HG03108 (cell line): Measurements from ENCODE around the gene CCL13.

ENCODE experiments used
- ATAC-seq: cut with Tn5 transposase; IDR thresholded peaks from one replicate; pipeline ENCODE4 v1.9.1; 2021; ENCODE audit warnings: moderate library complexity; ENCODE audit not compliant: unreplicated experiment

Gene CCL13

GRCh38 chr17:34383216-34383615, 26.9 kb downstream of the CCL13 start:
- ATAC-seq, result no peak

- ATAC-seq, result no peak
Measured at GRCh38 chr17:34384271-34384670, 28.0 kb downstream of the CCL13 start.

DNA sequence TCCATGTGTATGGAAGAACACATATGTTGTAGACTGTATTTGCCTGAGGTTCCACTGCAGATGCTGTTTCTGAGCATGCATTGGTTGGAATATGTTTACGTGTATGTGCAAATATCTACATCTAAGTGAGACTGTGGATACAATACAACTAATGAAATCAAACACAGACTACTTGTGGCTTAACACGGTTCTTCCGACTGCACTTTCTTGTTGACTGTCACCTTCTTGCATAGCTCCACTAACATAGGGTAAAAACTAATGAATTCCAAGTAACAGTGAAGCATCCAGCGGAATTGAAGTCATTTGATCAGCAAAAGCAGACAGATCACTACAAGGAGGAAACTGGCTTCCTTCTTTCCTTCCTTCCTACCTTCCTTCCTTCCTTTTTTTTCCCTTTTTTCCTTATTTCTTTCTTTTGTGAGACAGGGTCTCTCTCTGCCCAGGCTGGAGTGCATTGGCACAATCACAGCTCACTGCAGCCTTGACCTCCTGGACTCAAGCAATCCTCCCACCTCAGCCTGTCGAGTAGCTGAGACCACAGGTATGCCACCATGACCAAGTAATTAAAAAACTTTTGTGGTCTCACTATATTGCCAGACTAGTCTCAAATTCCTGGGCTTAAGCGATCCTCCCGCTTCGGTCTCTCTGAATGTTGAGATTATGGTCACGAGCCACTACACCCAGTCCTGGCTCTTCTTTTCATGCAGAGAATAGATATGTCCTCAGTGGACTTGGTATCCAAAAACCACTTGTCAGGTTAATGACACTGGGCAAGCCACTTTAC, 28.7 kb downstream of the CCL13 start:
- ATAC-seq, result no peak

DNA sequence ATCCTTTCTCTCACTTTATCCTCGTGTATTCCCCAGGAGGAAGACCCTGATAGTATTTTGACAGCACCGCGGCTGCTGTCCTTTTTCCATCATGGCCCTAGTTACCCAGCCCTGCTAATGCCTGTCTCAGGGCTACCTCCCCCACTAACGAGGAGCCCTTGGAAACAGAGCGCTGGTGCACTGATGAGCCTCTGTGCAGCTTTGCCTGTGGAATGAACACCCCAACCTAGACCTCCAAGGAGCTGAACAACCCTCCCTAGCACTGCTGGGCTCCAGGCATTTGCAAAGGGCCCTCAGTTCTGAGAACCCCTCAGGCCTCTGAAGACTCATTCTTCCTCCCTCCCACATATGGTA, 30.0 kb downstream of the CCL13 start:
- ATAC-seq, result no peak

DNA sequence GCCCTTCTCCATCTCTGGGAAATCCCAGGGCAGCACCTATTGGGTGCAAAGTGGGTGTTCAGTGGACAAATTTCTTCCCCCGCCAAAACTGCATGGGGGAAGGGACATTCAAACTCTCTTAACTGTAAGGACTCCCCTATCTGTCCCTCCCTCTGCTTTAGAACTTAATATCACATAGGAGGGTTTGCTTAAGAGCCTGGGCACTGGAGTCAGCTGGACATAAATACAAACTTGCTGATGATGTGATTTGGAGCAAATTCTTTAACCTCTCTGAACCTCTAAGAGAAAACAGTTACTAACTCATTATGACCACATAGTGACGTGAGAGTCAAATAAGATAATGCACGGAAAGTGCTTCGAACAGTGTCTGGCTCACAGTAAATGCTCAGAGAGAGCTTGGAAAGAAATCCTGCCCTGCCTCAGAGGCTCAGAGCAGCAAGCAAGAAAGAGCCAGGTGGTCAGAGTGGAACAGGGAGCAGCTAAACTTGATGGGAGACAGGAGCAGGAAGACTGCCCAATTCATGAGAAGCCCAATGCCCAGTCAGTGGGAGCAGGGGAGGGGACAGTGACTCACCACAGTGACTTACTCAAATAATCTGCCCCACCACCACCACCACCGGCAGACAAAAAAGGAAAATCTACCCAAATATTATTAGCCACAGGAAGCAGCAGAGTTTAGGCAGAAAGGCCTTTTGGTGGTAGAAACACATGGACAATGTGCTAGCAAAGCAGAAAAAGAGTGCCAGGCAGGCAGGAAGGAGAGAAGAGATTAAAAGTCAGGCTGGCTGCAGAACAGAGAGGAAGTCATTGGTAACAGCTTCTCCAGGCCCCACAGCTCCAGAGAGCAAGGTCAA, 30.6 kb downstream of the CCL13 start:
- no peak for ATAC-seq

- no peak for ATAC-seq
Measured at GRCh38 chr17:34387566-34387965, 31.3 kb downstream of the CCL13 start.

- ATAC-seq, result no peak
Measured at GRCh38 chr17:34389126-34389750, 33.0 kb downstream of the CCL13 start.

GRCh38 chr17:34390649-34391048, 34.4 kb downstream of the CCL13 start:
- no peak for ATAC-seq

- ATAC-seq, result no peak
Measured at GRCh38 chr17:34391241-34391640, 35.0 kb downstream of the CCL13 start.

DNA sequence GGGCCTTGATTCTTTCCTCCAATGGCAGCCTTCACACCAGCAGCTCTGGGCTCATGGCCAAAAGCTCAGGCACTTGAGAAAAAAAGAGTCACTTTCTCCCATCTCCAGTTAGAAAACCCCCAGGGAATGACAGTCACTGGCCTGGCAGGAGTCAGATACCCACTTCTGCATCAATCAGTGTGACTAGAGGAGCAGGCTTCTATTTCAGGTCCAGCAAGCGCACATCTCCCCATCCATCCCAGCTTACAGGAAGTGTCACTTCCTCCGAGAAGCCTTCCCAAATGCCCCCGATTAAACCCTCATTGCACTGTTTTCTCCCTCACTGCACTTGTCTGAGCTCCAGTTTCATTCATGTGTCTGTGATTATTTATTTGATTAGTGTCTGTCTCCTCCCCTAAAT, 37.1 kb downstream of the CCL13 start:
- ATAC-seq, result no peak

- ATAC-seq, result no peak
Measured at GRCh38 chr17:34397265-34397664, 41.0 kb downstream of the CCL13 start.

DNA sequence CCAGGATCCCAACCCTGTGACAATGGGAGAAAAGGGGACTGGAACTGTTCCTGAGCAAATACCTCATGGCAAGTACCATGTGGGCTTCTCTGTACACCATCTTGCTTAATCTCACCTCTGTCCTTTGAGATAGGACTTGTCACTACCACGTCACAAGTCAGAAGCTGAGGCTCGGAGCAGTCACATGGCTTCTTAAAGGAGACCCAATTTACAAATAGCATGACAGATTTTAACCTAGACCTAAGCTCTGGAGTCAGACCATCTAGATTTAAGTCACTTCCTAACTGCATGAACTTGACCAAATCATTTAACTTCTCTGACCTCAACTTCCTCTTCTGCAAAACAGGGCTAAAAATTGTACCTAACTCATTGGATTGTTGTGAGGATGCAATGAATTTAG, 42.7 kb downstream of the CCL13 start:
- no peak for ATAC-seq

- no peak for ATAC-seq
Measured at GRCh38 chr17:34399725-34400124, 43.4 kb downstream of the CCL13 start.

- ATAC-seq, result no peak
Measured at GRCh38 chr17:34400301-34400931, 44.1 kb downstream of the CCL13 start.

DNA sequence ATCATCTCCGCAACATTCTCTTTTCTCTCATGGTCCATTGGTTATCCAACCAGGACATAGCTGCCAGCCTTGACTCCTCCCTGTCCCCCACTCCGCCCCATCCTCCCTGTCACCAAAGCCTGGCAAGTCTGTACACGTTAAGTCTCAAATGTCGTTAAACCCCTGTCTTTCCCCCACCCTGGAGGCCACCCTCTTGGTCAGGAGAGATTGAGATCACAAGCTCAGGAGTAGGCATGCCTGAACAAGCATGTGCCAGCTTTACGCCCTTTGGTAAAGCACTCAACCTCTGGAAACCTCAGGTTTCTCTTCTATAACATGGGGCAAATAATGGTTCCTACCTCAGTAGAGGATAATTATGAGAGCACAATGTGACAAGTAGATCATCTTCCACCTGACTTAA, 44.9 kb downstream of the CCL13 start:
- ATAC-seq, result no peak

DNA sequence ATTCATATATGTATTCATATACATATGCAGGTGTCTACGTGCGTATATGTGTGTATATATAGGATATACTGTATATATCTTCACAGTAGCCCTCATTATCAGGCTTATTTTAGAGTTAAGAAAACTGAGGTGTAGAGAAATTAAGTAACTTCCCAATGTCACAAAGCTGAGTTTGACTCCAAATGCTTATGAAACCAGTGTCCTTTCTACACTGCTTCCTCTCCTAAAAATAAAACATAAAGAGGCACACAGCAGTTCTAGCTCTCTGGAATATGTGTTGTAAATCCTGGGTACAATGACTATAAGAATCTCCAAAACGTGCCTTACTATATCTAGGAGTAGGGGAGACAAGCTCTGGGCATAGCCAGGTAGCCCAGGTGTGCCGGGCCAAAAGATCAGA, 46.7 kb downstream of the CCL13 start:
- no peak for ATAC-seq

DNA sequence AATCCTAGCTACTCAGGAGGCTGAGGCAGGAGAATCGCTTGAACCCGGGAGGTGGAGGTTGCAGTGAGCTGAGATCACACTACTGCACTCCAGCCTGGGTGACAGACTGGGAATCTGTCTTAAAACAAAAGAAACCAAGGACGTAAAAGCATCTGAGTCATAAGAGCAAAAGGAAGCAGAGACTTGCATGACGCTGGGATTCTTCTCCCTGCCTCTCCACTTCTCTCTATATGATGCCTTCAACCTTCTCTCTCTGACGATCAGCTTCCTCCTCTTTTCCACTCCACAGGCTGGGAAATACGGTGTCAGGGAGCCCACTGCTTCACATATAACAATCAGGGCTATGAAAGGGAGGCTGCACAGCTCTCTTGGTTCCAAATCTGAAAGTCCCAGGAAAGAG, 49.9 kb downstream of the CCL13 start:
- ATAC-seq, result no peak
